SK-N-SH (cell line): Measurements from ENCODE around the gene ZMIZ1.

Experiments used
- CTCF ChIP-seq: fragments of 200-600 bp; sonication (generic); IDR thresholded peaks from 2 replicates; pipeline ENCODE4 v1.6.1; 2017; ENCODE audit warnings: antibody characterized with exemption, mild to moderate bottlenecking, moderate library complexity
- EP300 ChIP-seq, 2 experiments: IDR thresholded peaks; 2 replicates each; pipeline versions ENCODE4 v1.4.0 to v1.6.1; 2012; ENCODE audit warnings: borderline replicate concordance in 1 of 2, low read depth in 1 of 2, low read length in 1 of 2
- FOXJ3 ChIP-seq: sonication (generic); formaldehyde crosslinking; IDR thresholded peaks from 2 replicates; pipeline ENCODE4 v1.5.1; 2020; ENCODE audit warnings: mild to moderate bottlenecking, missing genetic modification reagents
- GATA2 ChIP-seq: sonication (generic); formaldehyde crosslinking; IDR thresholded peaks from 2 replicates; pipeline ENCODE4 v1.5.0; 2020; ENCODE audit warnings: mild to moderate bottlenecking, missing genetic modification reagents
- MAX ChIP-seq: IDR thresholded peaks from 2 replicates; pipeline ENCODE4 v1.4.0; 2012; ENCODE audit warnings: low read depth
- POLR2AphosphoS5 ChIP-seq: IDR thresholded peaks from 2 replicates; pipeline ENCODE4 v1.6.1; 2012; ENCODE audit warnings: low read depth, low read length
- RAD21 ChIP-seq: IDR thresholded peaks from 2 replicates; pipeline ENCODE4 v1.6.1; 2012; ENCODE audit warnings: mild to moderate bottlenecking, low read length
- RFX5 ChIP-seq: IDR thresholded peaks from 2 replicates; pipeline ENCODE4 v1.6.1; 2012; ENCODE audit warnings: mild to moderate bottlenecking, improper control_type of control experiment, low read length
- SMC3 ChIP-seq: IDR thresholded peaks from 2 replicates; pipeline ENCODE4 v1.6.1; 2012; ENCODE audit warnings: low read depth, low read length, improper control_type of control experiment
- TAF1 ChIP-seq: IDR thresholded peaks from 2 replicates; pipeline ENCODE4 v1.6.1; 2012; ENCODE audit warnings: low read depth, mild to moderate bottlenecking, low read length, moderate library complexity, borderline replicate concordance
- USF1 ChIP-seq: IDR thresholded peaks from 2 replicates; pipeline ENCODE4 v1.4.0; 2012; ENCODE audit warnings: low read depth, borderline replicate concordance
- YY1 ChIP-seq: IDR thresholded peaks from 2 replicates; pipeline ENCODE4 v1.4.0; 2012; ENCODE audit warnings: low read depth, mild to moderate bottlenecking

- TF ChIP-seq POLR2AphosphoS5, result no peak
- TF ChIP-seq RFX5, result no peak
- TF ChIP-seq MAX, result 0 out of 2 replicates have a peak, but pooled peaks have one; percentile 44
- no peak for TF ChIP-seq USF1
- peak in 1 of 2 experiments; percentile 94; a peak in 2 of 4 replicates for TF ChIP-seq EP300 (IDR thresholded peaks at IDR 0.05; ENCODE audit: borderline replicate concordance in 1 of 2, low read depth in 1 of 2, low read length in 1 of 2)
- TF ChIP-seq GATA2 (CRISPR knock-in tag), result peak; percentile 26; the same call in 1 of the 2 replicates
- no peak for TF ChIP-seq CTCF
- TF ChIP-seq RAD21, result peak; percentile 47
- TF ChIP-seq FOXJ3 (CRISPR knock-in tag), result peak; percentile 92
- TF ChIP-seq YY1, result no peak
- TF ChIP-seq TAF1, result no peak
- peak; percentile 14; the same call in 1 of the 2 replicates for TF ChIP-seq SMC3
These were observed 109.9 kb downstream of the ZMIZ1 start for GRCh38 chr10:79178614-79179163.
